ENCODE data around the gene CUEDC2.

CUEDC2 gene

GRCh38 chr10:102444851-102445250 lies 12.5 kb upstream of the CUEDC2 start:
- in situ Hi-C loops (cut with HindIII; ENCODE audit: low sequenced_read_pairs), result no loop called here
- TF ChIP-seq CTCF (IDR thresholded peaks at IDR 0.05; ENCODE audit: low read depth, low read length, missing control alignments), result no peak
- no peak overlapping the region for H3K4me3 ChIP-seq (ENCODE audit: low read depth, low read length)
- no peak for DNase-seq (ENCODE audit: low read depth)

GRCh38 chr10:102438374-102438773 lies 6.0 kb upstream of the CUEDC2 start:
- no peak for DNase-seq (ENCODE audit: low read depth)
- no peak overlapping the region for H3K4me3 ChIP-seq (ENCODE audit: low read depth, low read length)
- no peak for TF ChIP-seq CTCF (IDR thresholded peaks at IDR 0.05; ENCODE audit: low read depth, low read length, missing control alignments)
- in situ Hi-C loops (cut with HindIII; ENCODE audit: low sequenced_read_pairs), result no loop called here

- TF ChIP-seq CTCF (IDR thresholded peaks at IDR 0.05; ENCODE audit: low read depth, low read length, missing control alignments), result no peak
- no peak overlapping the region for H3K4me3 ChIP-seq (ENCODE audit: low read depth, low read length)
- in situ Hi-C loops (cut with HindIII; ENCODE audit: low sequenced_read_pairs), result no loop called here
- DNase-seq (ENCODE audit: low read depth), result no peak
Measured at GRCh38 chr10:102437515-102437914, 5.1 kb upstream of the CUEDC2 start.

- no peak overlapping the region for H3K4me3 ChIP-seq (ENCODE audit: low read depth, low read length)
- no peak for DNase-seq (ENCODE audit: low read depth)
- TF ChIP-seq CTCF (IDR thresholded peaks at IDR 0.05; ENCODE audit: low read depth, low read length, missing control alignments), result no peak
- in situ Hi-C loops (cut with HindIII; ENCODE audit: low sequenced_read_pairs), result no loop called here
Measured at GRCh38 chr10:102436312-102436711, 3.9 kb upstream of the CUEDC2 start.

GRCh38 chr10:102435529-102436233 lies 3.3 kb upstream of the CUEDC2 start:
- no peak for DNase-seq (ENCODE audit: low read depth)
- no peak for TF ChIP-seq CTCF (IDR thresholded peaks at IDR 0.05; ENCODE audit: low read depth, low read length, missing control alignments)
- H3K4me3 ChIP-seq (ENCODE audit: low read depth, low read length), result peak overlapping the region; percentile 10
- in situ Hi-C loops (cut with HindIII; ENCODE audit: low sequenced_read_pairs), result no loop called here

GRCh38 chr10:102435133-102435497 lies 2.7 kb upstream of the CUEDC2 start:
- in situ Hi-C loops (cut with HindIII; ENCODE audit: low sequenced_read_pairs), result no loop called here
- no peak overlapping the region for H3K4me3 ChIP-seq (ENCODE audit: low read depth, low read length)
- DNase-seq (ENCODE audit: low read depth), result no peak
- TF ChIP-seq CTCF (IDR thresholded peaks at IDR 0.05; ENCODE audit: low read depth, low read length, missing control alignments), result no peak

Measured in astrocyte of the cerebellum (primary cell).